GM21515 (cell line): ENCODE measurements around the gene AKAP7.
"Not testable (repeated sequence)": the region's sequence is repeated elsewhere in the genome, so short reads cannot be mapped to it uniquely, and the experiment has no call there.

ENCODE experiments used
- ATAC-seq: cut with Tn5 transposase; IDR thresholded peaks from one replicate; pipeline ENCODE4 v1.9.1; 2021; ENCODE audit not compliant: unreplicated experiment

The AKAP7 gene

GRCh38 chr6:131288214-131288613 lies 152.9 kb downstream of the AKAP7 start:
- no peak for ATAC-seq

GRCh38 chr6:131290955-131291354 lies 155.7 kb downstream of the AKAP7 start:
- ATAC-seq, result no peak

- ATAC-seq, result no peak
Observed at GRCh38 chr6:131292145-131292938, 157.1 kb downstream of the AKAP7 start.

GRCh38 chr6:131293472-131293911 lies 158.2 kb downstream of the AKAP7 start:
- no peak for ATAC-seq

GRCh38 chr6:131295081-131295480 lies 159.8 kb downstream of the AKAP7 start:
- ATAC-seq, result no peak

- not testable (repeated sequence) for ATAC-seq
Observed at GRCh38 chr6:131300826-131301225, 165.6 kb downstream of the AKAP7 start.

GRCh38 chr6:131303338-131303930 lies 168.2 kb downstream of the AKAP7 start:
- ATAC-seq, result no peak

- no peak for ATAC-seq
Observed at GRCh38 chr6:131305037-131305850, 170.0 kb downstream of the AKAP7 start.

GRCh38 chr6:131309437-131309836 lies 174.2 kb downstream of the AKAP7 start:
- ATAC-seq, result no peak

- ATAC-seq, result no peak
Observed at GRCh38 chr6:131314838-131315237, 179.6 kb downstream of the AKAP7 start.

GRCh38 chr6:131316654-131317053 lies 181.4 kb downstream of the AKAP7 start:
- ATAC-seq, result no peak

GRCh38 chr6:131317516-131317915 lies 182.2 kb downstream of the AKAP7 start:
- ATAC-seq, result no peak

GRCh38 chr6:131321589-131321988 lies 186.3 kb downstream of the AKAP7 start:
- ATAC-seq, result no peak

- no peak for ATAC-seq
Observed at GRCh38 chr6:131322125-131322524, 186.9 kb downstream of the AKAP7 start.

- ATAC-seq, result not testable (repeated sequence)
Observed at GRCh38 chr6:131325669-131326068, 190.4 kb downstream of the AKAP7 start.

- not testable (repeated sequence) for ATAC-seq
Observed at GRCh38 chr6:131328727-131329126, 193.5 kb downstream of the AKAP7 start.

- ATAC-seq, result no peak
Observed at GRCh38 chr6:131331151-131331550, 195.9 kb downstream of the AKAP7 start.

GRCh38 chr6:131331873-131332781 lies 196.9 kb downstream of the AKAP7 start:
- ATAC-seq, result no peak
